ENCODE data around the gene ZFAND2A. TPM values are rescaled to one million over a fixed set of nuclear protein-coding genes. Genes with fewer than 3 reads are reported as not detected.
"Not testable (repeated sequence)": the region's sequence is repeated elsewhere in the genome, so short reads cannot be mapped to it uniquely, and the experiment has no call there.

ZFAND2A gene
- total RNA-seq, 1 donor from 2014 or later: 23.5 TPM

- DNase-seq (ENCODE audit: extremely low read depth, low read depth, low spot score): no peak
Observed at GRCh38 chr7:1127001-1127400, 33.0 kb downstream of the ZFAND2A start.

DNA sequence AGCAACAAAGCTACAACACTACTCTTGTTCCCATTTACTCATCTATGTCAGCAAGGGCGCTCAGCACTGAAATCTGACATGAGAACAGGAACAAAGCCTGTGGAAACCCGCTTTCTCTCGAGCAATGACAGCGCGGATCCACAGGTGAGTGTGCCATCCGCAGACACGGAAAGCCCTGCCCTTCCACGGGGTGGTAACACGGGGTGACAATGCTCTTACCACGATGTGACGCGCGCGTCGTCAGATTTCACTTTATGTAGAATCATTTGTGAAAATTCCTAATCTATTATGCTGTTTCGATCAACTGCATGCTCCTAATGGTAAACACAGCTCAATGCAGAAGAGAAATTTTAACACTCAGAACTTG lies 34.4 kb downstream of the ZFAND2A start:
- no peak for DNase-seq (ENCODE audit: extremely low read depth, low read depth, low spot score)

GRCh38 chr7:1124816-1125602 lies 35.0 kb downstream of the ZFAND2A start:
- no peak for DNase-seq (ENCODE audit: extremely low read depth, low read depth, low spot score)

- DNase-seq (ENCODE audit: extremely low read depth, low read depth, low spot score): no peak
Observed at GRCh38 chr7:1124164-1124563, 35.8 kb downstream of the ZFAND2A start.

GRCh38 chr7:1123715-1124114 lies 36.3 kb downstream of the ZFAND2A start:
- peak; percentile 50 for DNase-seq (ENCODE audit: extremely low read depth, low read depth, low spot score)

GRCh38 chr7:1122832-1123501 lies 37.0 kb downstream of the ZFAND2A start:
- DNase-seq (ENCODE audit: extremely low read depth, low read depth, low spot score): no peak

DNA sequence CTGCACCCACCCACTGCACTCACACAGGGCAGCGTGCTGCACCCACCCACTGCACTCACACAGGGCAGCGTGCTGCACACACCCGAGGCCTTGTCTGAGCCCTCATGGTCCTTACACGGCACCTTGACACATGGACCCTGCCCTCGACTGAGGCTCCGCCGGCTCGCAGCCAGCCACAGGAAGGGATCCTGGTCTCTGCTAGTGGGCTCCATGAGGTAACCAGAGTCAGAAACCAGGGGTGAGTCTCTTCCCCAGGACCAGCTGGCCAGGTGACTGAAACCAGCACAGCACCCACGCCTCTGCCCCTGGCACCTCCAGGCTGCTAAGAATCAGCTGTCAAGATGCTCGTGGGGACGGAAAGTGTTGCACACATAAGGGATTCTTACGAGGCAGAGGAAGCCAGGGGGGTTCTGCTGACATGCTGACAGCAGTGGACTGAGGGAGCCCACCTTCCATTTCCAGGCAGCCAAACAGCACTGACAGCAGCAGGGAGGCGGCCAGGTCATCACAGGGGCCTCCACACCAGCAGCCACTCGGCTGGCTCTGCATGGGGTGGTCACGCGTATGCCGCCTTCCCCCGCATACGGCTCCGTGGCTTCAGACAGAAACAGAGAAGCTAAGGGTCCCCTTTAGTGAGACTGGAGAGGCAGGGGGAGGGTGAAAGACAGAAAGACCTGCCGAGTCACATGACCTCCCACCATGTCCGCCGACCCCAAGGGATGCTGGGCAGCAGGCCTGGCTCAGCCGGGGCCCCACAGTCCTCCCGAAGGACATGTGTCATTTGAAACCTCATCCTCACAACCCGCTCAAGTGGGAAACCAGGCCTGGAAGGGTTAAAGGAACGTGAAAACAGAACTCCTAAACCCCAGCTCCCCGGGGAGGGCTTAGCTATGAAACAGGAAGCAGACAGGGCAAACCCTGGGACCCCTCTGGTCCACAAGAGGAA lies 37.8 kb downstream of the ZFAND2A start:
- DNase-seq (ENCODE audit: extremely low read depth, low read depth, low spot score): no peak

GRCh38 chr7:1121476-1121875 lies 38.5 kb downstream of the ZFAND2A start:
- DNase-seq (ENCODE audit: extremely low read depth, low read depth, low spot score): no peak

- no peak for DNase-seq (ENCODE audit: extremely low read depth, low read depth, low spot score)
Observed at GRCh38 chr7:1120791-1121190, 39.2 kb downstream of the ZFAND2A start.

- DNase-seq (ENCODE audit: extremely low read depth, low read depth, low spot score): no peak
Observed at GRCh38 chr7:1119201-1119600, 40.8 kb downstream of the ZFAND2A start.

GRCh38 chr7:1117321-1117928 lies 42.6 kb downstream of the ZFAND2A start:
- DNase-seq (ENCODE audit: extremely low read depth, low read depth, low spot score): no peak

- not testable (repeated sequence) for DNase-seq (ENCODE audit: extremely low read depth, low read depth, low spot score)
Observed at GRCh38 chr7:1116383-1117008, 43.5 kb downstream of the ZFAND2A start.

DNA sequence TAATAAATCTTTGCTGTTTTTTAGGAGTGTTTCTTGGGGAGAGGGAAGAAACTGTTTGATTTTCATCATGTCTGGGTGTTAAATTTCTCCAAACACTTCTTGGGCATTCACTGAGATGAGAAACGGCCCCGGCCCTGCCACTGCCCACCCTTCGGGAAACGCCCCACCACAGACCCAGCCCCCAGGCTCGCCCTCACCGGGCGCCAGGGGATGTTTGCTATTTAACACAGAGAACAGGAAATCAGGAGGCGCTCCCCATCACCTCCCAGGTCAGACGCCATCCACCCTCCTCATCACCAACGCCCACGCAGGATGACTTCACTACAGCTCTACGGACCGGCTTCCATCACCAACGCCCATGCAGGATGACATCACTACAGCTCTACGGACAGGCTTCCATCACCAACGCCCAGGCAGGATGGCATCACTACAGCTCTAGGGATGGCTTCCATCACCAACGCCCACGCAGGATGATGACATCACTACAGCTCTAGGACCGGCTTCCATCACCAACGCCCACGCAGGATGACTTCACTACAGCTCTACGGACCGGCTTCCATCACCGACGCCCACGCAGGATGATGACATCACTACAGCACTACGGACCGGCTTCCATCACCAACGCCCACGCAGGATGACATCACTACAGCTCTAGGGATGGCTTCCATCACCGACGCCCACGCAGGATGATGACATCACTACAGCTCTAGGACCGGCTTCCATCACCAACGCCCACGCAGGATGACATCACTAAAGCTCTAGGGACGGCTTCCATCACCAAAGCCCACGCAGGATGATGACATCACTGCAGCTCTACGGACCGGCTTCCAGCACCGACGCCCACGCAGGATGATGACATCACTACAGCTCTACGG lies 44.6 kb downstream of the ZFAND2A start:
- not testable (repeated sequence) for DNase-seq (ENCODE audit: extremely low read depth, low read depth, low spot score)

DNA sequence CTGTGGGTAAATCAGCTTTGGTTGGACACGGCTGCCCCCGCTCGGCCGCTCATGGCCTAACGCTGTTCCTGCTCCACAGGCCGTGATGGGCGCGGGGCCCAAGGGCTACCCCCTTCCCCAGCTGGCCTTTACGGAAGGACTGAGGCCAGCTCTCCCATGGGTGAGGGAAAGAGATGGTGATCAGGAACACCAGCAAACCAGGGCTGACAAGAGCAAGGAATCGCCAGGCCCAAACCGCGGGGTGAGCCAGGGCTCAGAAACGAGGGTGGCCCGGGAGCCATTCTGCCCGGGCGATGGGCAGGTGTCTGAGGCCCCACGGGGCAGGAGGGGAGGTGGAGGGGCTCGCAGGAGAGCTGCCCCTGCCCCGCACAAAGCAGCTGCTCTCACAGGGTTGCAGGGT lies 45.5 kb downstream of the ZFAND2A start:
- no peak for DNase-seq (ENCODE audit: extremely low read depth, low read depth, low spot score)

GRCh38 chr7:1114088-1114487 lies 45.9 kb downstream of the ZFAND2A start:
- DNase-seq (ENCODE audit: extremely low read depth, low read depth, low spot score): no peak

- no peak for DNase-seq (ENCODE audit: extremely low read depth, low read depth, low spot score)
Observed at GRCh38 chr7:1113548-1113885, 46.5 kb downstream of the ZFAND2A start.

- DNase-seq (ENCODE audit: extremely low read depth, low read depth, low spot score): no peak
Observed at GRCh38 chr7:1112625-1113547, 47.1 kb downstream of the ZFAND2A start.

- no peak for DNase-seq (ENCODE audit: extremely low read depth, low read depth, low spot score)
Observed at GRCh38 chr7:1112109-1112508, 47.9 kb downstream of the ZFAND2A start.

Data from glomerular endothelial cell (primary cell).